ENCODE results near the gene TMEM117.

- TF ChIP-seq CTCF (IDR thresholded peaks at IDR 0.05) = no peak
- TF ChIP-seq POLR2A (IDR thresholded peaks at IDR 0.05) = no peak
Observed at GRCh38 chr12:44127966-44128710, 292.3 kb downstream of the TMEM117 start.

Measured in stomach (tissue), 4 donors.